Measurements from ENCODE around the gene ADORA2B. TPM values are rescaled to one million over a fixed set of nuclear protein-coding genes. Genes with fewer than 3 reads are reported as not detected.
"Not testable (repeated sequence)": the region's sequence is repeated elsewhere in the genome, so short reads cannot be mapped to it uniquely, and the experiment has no call there.

Gene ADORA2B
- total RNA-seq, 1 donor: 19.3 TPM

DNA sequence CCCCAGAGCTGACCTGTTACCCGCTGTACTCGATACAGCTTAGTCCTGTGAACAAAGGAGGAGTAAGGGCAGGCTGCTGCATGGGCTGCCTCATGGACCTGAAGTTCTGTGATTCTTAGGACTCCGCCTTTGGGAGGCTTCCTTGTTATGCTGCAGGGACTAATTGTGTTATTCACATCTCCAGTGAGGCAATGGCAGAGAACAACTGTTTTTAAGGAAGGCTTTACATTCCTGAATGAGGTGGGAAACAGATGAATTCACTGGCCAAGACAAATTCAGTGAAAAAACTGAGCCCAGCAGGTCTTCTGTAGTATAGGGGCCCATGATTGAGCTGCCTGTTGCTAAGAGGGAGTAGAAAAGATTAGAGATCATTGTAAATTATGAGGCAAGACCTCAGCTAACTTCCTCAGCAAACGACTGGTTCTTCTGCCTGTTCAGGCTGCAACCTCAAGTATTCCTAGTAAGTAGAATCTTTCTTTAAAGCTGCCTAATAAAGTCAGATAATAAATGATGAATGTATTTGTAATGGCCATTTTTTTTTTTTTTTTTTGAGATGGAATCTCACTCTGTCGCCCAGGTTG is 26.3 kb downstream of the ADORA2B start:
- peak; percentile 16 for DNase-seq (ENCODE audit: low read depth)
- no peak overlapping the region for H3K4me3 ChIP-seq (ENCODE audit: low read depth, low read length)
- TF ChIP-seq, protein P1, sequence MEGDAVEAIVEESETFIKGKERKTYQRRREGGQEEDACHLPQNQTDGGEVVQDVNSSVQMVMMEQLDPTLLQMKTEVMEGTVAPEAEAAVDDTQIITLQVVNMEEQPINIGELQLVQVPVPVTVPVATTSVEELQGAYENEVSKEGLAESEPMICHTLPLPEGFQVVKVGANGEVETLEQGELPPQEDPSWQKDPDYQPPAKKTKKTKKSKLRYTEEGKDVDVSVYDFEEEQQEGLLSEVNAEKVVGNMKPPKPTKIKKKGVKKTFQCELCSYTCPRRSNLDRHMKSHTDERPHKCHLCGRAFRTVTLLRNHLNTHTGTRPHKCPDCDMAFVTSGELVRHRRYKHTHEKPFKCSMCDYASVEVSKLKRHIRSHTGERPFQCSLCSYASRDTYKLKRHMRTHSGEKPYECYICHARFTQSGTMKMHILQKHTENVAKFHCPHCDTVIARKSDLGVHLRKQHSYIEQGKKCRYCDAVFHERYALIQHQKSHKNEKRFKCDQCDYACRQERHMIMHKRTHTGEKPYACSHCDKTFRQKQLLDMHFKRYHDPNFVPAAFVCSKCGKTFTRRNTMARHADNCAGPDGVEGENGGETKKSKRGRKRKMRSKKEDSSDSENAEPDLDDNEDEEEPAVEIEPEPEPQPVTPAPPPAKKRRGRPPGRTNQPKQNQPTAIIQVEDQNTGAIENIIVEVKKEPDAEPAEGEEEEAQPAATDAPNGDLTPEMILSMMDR (IDR thresholded peaks at IDR 0.05; ENCODE audit: insufficient read depth, low read length): no peak

DNA sequence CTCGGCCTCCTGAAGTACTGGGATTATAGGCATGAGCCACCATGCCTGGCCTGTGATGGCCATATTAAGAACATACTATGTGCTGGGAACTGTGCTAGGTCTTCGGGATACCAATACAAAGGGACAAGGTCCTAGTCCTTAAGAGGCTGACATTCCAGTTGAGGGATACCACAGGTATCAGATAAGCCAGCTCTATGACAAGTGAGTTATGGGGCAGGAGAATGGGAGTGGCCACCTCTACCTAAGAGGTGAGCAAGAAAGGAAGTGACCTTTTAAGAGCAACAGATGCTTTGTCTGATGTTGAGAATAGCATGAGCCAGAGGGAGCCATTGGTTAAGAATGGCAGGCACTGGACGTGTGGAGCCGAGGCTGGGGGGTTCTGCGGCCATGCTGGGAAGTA is 27.0 kb downstream of the ADORA2B start:
- no peak for DNase-seq (ENCODE audit: low read depth)
- TF ChIP-seq, protein P1 (IDR thresholded peaks at IDR 0.05; ENCODE audit: insufficient read depth, low read length): no peak
- no peak overlapping the region for H3K4me3 ChIP-seq (ENCODE audit: low read depth, low read length)

DNA sequence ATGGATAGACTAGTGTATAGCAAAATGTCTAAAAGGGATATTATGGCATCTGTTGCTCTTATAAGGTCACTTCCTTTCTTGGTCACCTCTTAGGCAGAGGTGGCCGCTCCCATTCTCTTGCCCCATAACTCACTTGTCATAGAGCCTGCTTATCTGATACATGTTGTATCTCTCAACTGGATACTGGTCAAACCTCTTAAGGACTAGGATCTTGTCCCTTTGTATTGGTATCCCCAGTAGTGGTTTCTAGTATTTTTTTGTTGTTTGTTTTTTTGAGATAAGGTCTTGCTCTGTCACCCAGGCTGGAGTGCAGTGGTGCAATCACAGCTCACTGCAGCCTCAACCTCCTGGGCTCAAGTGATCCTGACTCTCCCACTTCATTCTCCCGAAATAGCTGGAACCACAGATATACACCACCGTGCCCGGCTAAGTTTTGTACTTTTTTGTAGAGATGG is 27.6 kb downstream of the ADORA2B start:
- H3K4me3 ChIP-seq (ENCODE audit: low read depth, low read length): no peak overlapping the region
- TF ChIP-seq, protein P1 (IDR thresholded peaks at IDR 0.05; ENCODE audit: insufficient read depth, low read length): no peak
- no peak for DNase-seq (ENCODE audit: low read depth)

DNA sequence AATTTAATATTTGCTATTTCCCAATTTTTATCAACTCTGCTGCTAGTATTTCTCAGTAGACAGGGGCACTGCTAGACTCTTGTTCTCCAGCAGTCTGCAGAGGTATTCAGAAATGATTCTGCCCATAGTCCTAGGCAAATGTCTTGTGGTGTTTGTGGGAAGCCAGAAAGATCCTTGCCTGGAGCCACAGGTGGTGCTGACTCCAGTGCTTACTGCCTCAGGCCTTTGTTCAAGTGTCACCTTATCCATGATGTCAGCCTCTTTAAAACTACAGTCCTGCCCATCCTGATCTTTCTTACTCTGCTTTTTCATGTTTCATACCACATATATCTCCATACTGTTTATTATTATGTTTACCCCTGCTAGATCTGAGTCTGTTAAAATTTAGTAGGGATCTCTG is 28.1 kb downstream of the ADORA2B start:
- DNase-seq (ENCODE audit: low read depth): no peak
- TF ChIP-seq, protein P1 (IDR thresholded peaks at IDR 0.05; ENCODE audit: insufficient read depth, low read length): no peak
- no peak overlapping the region for H3K4me3 ChIP-seq (ENCODE audit: low read depth, low read length)

DNA sequence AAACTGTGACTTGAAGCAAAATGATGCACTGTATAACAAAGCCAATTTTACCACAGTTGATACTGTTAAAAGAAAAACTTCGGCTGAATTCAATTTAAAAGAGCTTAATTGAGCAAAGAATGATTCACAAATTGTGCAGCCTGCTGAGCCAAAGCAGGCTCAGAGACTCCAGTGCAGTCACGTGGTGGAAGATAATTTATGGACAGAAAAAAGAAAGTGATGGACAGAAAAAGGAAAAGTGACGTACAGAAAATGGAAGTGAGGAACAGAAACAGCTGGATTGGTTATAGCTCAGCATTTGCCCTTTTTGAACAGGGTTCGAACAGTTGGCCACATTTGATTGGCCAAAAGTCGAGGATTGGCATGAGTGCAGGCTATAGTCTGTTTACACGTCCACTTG is 28.9 kb downstream of the ADORA2B start:
- DNase-seq (ENCODE audit: low read depth): no peak
- H3K4me3 ChIP-seq (ENCODE audit: low read depth, low read length): no peak overlapping the region
- TF ChIP-seq, protein P1 (IDR thresholded peaks at IDR 0.05; ENCODE audit: insufficient read depth, low read length): no peak

DNA sequence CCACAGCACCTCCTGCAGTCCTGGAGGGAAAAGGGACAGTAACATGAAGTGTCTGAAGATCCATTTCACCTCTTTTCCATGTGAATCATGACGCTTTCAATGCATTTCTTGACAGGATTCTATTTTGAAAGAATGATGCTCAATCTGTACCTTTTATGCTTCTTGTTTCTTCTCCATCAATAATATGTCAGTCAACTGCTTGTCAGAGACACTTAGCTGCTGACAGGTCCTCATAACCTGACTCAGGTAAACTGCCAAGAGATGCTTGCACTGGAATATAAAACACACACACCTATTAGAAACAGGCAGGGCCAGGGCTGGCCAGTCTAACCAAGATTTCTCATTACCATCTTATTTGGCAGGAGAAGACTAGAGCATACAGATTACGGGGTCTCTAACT is 33.0 kb downstream of the ADORA2B start:
- no peak for DNase-seq (ENCODE audit: low read depth)
- no peak overlapping the region for H3K4me3 ChIP-seq (ENCODE audit: low read depth, low read length)
- TF ChIP-seq, protein P1 (IDR thresholded peaks at IDR 0.05; ENCODE audit: insufficient read depth, low read length): no peak

DNA sequence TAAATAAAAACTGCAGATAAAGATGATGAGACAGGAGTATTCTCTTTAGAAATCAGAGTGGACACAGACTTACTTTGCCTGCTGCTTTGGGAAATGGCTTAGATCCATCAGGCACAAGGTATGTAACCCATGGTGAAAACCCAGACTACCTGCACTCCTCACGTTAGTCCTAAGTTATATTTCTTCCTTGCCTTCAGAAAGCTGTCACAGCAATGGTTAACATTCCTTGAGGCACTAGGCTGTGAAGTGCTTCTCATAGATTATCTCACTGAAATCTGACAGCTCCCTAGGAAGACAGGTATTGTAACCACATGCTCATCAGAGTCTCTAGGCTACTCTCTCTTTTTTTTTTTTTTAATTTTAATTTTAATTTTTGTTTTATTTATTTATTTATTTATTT is 33.7 kb downstream of the ADORA2B start:
- no peak overlapping the region for H3K4me3 ChIP-seq (ENCODE audit: low read depth, low read length)
- TF ChIP-seq, protein P1 (IDR thresholded peaks at IDR 0.05; ENCODE audit: insufficient read depth, low read length): no peak
- no peak for DNase-seq (ENCODE audit: low read depth)

DNA sequence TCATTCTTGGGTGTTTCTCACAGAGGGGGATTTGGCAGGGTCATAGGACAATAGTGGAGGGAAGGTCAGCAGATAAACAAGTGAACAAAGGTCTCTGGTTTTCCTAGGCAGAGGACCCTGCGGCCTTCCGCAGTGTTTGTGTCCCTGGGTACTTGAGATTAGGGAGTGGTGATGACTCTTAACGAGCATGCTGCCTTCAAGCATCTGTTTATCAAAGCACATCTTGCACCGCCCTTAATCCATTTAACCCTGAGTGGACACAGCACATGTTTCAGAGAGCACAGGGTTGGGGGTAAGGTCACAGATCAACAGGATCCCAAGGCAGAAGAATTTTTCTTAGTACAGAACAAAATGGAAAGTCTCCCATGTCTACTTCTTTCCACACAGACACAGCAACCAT is 34.1 kb downstream of the ADORA2B start:
- DNase-seq (ENCODE audit: low read depth); H3K4me3 ChIP-seq (ENCODE audit: low read depth, low read length): not testable (repeated sequence)
